Measurements from ENCODE around the gene SCARB1.

SCARB1 gene

DNA sequence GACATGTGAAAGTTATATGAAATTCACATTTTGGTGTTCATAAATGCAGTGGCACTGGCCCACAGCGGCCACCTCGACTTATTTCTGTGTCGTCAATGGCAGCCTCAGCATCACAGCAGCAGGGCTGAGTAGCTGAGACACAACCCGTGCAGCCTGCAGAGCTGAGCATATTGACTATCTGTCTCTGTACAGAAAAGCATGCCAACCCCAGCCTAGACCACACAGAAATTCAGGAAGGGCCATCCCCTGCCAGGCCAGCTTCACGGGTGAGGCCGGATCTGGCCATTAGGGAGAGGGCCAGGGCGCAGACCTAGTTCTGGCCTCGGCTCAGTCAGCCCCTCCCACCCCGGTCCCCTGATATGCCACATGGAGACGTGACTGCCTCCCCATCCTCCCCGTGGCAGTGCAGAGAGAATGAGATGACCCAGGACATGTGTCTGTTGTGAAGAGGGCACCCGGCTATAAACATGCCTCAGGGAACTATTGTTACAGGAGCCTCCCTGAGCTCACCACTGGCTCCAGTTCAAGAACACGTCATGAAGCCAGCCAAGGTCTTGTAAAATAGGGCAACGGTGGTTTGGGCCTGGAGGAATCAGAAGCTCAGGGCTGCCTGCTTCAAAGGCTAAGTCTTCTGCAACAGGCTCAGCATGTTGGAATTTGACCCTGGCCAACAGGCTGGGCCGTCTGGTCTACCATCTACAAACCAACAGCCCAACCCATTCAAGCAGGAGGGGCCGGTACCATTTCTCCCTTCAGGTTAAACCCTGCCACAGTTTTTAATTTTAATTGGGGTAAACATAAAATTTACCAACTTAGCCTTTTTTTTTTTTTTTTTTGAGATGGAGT, 25.5 kb downstream of the SCARB1 start:
- DNase-seq, result no peak

DNA sequence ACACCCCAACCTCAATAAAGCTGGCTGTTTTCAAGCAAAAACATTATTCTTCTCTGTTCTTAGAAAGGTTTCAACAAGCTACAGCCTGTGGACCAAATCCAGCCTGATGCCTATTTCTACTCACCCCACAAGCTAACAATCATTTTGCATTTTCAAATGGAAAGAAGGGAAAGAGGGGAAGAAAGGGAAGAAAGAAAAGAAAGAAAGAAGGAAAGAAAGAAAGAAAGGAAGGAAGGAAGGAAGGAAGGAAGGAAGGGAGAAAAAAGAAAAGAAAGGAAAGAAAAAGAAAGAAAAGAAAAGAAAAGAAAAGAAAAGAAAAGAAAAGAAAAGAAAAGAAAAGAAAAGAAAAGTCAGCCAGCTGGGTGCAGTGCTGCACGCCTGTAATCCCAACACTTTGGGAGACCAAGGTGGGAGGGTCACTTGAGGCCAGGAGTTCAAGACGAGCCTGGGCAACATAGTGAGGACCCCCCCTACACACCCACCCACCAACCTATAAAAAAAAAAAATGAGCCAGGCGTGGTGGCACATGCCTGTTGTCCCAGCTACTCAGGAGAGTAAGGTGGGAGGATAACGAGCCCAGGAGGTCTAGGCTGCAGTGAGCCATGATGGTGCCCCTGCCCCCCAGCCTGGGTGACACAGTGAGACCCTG, 26.3 kb downstream of the SCARB1 start:
- DNase-seq, result no peak

DNA sequence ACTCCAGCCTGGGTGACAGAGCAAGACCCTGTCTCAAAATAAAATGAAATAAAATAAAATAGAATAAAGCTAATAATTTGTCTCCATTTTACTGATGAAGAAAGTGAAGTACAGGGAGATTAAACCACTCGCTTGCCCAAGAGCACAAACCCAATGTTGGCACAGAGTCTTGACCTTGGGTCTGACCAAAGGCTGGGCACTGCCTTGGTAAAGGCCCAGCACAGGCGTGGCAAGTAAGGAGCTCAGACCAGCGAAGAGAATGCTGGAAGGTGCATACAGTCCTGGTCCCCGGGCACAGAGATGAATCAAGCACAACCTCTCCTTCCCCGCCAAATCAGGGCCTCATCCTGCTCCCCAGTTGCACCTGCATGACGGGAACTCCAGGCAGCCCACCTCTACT, 26.9 kb downstream of the SCARB1 start:
- no peak for DNase-seq

DNA sequence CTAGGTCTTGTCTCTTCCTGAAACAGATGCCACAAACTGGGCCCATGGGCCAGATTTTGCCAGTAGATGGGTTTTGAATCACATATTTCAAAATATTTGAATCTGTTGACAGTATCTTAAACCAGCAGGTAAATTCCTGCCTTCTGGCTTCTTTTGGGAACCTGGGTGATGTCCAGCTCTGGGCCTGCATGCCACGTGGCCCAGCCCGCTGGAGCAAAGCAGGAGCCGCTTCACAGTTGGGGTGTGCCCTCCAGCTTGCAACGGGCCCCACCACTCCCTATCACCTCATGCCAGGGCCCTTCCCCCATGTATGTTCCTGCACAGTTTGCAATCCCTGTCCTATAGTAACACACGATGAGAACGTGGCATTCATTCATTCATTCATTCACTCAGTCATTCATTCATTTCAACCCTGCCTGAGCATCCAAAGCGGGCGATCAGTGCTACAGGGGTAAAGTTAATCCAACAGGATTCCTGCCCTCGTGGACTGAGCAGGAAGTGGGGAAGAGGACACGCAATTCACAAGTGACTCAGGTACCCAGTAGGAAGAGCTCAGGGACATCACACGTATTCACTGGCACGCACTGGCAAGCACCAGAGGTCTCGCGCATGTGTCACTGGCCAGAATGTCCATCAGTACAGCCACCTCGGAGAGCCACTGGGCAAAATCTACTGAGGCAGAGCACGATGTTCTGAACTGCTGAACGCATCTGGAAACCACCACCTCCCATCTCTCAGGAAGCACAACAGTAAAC, 27.8 kb downstream of the SCARB1 start:
- no peak for DNase-seq

DNA sequence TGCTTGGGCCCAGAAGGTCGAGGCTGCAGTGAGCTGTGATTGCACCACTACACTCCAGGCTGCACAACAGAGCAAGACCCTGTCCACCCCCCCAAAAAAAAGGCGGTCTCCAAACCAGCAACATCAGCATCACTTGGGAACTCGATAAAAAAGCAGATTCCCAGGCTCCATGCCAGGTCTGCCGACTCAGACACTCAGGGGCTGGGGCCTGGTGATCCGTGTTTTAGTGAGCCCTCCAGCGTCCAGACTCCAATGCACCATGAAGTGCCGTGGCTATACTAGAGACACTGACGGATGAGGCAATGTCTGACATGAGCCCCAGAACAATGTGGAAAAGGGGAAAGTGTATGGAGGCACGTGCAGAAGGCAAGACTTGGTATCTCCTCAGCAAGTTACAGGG, 28.8 kb downstream of the SCARB1 start:
- DNase-seq, result no peak

DNA sequence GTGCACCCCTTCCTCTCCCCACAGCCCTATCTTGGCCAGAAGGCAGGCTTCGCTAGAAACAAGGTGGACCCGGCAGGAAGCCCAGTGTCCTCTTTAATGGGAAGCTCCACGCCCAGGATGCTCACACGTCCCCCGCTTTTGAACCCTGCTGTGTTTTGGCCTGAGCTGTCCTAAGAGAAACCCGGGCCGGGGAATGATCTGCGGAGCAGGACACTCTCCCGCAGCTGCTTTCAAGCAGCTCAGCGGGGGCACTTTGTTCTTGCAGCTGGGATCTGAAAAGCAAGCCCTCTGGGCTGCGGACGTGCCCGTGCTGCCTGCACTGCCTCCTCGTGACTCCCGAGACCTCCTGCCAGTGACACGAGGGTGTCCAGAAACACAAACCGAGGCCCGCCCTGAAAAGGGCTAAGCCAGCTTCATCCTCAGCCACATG, 30.0 kb downstream of the SCARB1 start:
- DNase-seq, result no peak

DNA sequence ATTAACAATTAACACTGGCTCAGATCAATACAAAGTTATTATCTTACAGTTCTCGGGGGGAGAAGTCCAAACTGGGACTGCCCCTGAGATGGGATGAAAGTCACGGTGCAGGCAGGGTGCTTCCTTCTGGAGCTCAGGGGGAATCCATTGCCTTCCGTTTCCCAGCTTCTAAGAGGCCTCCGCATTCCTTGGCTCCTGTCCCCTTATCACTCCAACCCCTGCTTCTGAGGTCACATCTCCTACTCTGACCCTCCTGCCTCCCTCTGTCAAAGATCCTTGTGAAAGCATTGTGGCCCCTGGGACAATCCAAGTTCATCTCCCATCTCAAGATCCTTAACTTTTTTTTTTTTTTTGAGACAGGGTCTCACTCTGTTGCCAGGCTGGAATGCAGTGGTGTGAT, 30.8 kb downstream of the SCARB1 start:
- no peak for DNase-seq

DNA sequence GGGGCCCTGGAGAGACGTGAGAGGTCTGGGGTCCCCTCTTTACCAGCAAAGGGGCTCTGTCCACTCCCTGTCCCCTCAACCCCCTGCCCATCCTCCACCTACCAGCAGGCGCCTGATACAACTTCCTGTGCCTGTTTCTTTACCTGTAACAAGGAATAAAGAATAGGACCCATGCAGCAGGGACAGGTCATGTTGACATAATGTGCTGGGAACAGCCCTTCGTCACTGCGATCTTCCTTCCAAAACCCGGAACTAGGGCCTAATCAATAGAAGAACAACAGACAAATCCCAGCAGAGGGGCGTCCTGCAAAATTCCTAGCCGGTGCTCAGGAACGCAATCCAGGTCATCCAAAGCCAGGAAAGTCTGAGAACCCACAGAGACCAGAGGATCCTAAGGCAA, 32.1 kb downstream of the SCARB1 start:
- DNase-seq, result no peak

DNA sequence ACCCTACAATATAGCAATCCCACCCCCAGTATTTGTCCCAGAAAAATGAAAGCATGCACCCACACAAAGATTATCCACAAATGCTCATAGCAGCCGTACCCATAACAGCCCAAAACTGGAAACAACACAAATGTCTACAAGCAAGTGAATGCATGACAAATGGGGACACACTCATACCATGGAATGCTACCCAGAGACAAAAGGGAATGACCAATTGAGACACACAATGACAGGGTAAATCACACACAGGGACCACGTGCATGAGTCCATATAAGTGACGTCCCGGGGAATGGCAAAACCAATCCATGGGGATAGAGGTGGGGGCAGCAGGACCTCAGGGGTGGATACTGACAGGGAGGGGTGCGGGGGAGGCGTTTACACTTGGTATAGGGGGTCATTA, 33.4 kb downstream of the SCARB1 start:
- DNase-seq, result no peak

DNA sequence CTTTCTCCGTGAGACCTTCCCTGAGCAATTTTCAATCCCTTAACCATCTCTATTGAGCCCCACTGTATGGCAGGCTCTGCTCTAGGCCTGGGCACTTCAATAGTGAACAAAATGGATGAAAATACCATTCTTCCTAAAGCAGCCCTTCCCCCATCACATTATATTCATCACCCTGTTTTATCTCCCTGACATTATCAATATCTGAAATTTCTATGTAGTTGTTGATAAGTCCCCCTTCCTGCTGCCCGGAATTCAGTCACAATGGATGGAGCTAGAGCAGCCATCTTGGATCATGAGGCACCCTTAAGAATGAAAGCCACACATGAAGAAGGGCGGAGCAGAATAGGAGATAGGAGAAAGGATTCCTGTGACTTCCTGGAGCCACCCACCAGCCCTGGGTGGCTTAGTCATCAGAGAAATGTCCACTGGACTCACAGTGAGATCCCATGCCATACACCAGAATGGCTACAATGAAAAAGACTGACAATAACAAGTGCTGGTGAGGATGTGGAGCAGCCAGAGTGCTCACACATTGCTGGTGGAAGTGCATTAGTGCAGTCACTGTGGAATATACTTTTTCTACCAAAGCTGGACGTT, 33.9 kb downstream of the SCARB1 start:
- DNase-seq, result no peak

DNA sequence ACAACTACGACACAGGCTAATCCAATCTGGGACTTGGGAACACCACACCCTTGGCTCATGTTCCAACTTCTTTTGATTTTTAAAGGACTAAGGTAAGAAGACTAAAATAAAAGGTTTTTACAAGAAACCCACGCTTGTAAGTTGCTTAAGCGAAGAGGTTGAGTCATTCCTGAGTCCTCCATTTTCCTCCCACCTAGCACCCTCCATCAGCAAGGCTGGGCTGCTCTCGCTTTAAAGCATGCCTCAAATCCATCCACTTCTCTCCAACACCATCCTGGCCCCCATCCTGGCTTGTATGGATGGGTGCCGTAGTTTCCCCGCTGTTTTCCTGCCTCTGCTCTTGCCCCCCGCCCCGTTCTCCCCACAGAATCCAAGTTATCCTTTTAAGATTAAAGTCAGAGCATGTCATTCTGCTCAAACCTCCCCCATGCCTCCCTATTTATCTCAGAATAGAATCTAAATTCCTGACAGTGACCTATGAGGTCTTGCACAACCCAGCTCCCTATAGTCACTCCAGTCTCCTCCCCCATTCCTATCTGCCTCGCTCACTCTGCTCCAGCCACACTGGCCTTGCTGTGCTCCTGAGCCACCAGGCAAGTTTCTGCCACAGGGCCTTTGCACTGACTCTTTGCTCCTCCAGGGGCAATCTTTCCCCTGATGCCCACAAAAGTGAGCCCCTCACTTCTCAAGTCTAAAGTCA, 34.5 kb downstream of the SCARB1 start:
- DNase-seq, result no peak

DNA sequence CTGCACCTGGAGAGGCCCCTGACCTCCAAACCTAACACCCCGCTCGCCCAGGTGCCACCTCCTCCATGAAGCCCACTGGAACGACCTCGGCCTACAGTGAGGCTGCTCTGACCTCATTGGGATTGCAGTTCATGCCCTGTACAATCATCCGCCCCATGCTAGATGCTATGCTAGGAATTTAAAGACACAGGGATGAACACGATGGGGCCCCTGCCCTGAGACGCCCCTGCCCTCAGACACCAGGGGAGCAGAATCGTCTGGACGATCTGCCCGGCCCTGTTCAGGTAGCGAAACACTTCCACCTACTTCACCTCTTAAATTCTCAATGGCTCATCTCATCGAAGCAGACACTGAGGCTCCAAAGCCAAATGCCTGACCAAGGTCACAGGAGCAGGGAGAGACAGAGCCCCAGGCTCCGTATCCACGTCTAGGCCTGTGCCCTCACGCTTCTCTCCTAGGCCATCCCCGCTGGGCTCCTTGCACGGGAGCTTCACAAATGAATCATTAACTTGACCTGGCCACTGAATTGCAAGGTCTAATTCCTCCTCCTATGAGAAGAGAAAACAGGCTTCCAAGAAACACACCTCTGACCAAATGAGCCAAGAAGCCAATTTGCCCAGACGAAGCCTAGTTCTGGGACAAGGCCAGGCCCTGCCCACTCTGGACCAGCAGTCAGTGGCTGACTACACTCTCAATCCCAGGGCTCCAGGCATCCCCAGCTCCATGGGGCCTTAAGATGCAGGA, 35.2 kb downstream of the SCARB1 start:
- no peak for DNase-seq

DNA sequence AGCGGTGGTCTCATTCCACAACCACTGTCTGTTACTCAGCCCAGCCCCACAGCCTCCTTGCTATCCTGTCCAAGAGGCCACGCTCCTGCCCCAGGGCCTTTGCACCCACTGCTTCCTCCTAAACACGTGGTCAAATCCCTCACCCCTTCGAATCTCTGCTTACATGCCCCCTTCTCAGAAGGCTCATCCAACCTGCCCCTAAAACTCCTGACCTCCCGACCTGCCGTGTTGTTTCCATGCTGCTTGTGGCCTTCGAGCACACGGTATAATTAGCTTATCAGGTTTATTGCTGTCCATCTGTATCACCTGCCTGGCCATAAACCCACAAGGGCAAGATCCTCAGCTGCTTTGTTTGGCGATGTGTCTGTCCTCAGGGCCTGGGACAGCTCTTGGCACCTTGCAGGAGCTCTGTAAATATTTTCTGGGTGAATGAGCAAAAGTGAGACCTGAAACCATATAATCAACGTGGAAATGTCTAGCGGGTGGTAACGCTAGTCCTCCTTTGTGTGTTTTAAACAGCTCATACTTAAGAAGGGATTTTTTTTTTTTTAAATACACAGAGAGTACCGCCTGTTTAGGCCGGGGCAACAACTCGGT, 36.0 kb downstream of the SCARB1 start:
- no peak for DNase-seq

DNA sequence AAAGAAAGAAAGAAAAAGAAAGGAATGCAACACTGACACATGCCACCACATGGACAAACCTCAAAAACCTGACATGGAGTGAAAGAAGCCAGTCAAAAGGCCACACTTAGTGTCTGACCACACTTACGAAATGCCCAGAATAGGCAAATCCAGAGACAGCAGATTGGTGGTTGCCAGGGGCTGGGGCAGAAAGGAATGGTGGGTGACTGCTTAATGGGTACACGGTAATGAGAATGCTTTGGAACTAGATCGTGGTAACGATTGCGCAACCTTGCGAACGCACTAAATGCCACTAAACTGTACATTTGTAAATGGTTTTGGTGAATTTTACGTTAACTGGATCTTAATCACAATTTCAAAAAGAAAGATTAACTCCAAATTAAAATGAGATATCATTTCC, 39.5 kb downstream of the SCARB1 start:
- no peak for DNase-seq

DNA sequence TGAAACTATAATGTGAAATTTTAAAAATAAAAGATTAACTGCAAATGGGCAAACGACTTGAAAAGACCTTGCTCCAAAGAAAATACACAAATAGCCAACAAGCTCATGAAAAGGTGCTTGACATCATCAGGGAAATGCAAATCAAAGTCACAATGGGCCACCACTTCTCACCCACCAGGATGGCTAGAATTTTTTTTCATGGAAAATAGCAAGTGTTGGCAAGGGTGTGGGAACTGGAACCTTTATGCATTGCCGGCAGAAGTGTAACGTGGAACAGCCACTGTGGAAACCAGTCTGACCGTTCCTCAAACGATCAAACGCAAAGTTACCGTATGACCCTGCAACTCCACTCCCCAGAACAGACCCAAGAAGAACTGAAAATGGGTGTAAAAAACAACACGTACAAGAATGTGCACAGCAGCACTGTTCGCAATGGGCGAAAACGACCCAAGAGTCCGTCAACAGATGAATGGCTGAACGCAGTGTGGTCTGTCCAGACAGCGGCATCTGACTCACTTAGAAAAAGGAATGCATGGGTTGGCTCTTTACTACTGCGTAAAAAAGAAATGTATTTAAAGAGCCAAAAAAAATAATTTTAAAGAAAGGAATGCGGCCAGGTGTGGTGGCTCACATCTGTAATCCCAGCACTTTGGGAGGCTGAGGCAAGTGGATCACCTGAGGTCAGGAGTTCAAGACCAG, 40.2 kb downstream of the SCARB1 start:
- no peak for DNase-seq

DNA sequence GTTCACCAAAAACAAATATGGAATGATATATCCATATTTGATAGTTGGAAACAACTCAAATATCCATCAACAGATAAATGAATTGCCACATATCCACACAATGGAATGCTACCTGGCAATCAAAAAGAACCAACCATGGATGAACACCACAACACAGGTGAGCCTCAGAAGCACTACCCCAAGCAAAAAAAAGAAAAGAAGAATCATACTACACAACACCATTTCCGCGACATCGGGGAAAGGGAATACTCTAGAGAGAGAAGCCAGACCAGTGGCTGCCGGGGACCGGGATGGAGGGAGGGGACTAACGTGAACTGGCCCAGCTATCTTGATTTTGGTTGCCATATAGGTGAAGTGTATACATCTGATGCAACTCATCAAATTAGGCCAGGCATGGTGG, 41.4 kb downstream of the SCARB1 start:
- DNase-seq, result no peak

DNA sequence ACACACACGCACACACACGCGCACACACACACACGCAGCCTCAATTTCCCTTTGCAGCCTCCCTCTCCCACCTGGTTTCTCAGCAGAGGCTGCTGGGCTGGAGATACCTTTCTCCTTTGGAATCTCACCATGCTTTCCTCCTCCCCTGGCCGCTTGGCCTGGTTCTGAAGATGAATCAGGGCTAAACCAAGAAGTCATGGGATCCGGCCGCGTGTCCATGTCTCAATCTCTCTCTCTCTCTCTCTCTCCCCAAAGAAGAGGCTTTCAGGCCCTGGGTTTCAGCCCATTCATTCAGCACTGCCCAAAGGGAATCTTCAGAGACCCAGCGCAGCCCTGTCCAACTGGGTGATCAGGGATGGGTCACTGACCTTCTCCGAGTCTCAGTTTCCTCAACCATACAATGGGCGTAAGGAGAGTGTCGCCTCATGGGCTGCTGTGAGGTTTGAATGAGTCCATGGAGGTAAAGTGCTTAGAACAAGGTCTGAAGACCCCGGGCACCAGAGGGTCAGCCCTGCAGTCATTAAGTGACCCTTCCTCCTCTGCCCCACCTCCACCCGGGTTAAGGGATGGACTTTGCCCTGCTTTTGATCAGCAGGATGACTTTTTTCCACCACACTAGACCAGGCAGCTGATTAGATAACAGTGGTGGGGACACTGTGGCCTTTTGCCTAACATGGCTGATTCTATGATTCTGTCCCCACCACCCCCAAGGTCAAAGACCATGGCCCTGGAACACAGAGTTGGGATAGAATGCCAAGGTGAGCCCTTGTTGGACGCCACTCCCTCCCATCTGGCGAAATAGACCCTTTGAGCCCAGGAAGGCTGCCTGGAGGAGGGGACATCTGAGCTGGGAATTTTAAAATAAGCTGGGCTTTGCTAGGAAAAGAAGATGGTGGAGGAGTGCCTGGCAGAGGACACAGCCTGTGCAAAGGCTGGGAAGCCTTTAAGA, 42.1 kb downstream of the SCARB1 start:
- DNase-seq, result no peak

DNA sequence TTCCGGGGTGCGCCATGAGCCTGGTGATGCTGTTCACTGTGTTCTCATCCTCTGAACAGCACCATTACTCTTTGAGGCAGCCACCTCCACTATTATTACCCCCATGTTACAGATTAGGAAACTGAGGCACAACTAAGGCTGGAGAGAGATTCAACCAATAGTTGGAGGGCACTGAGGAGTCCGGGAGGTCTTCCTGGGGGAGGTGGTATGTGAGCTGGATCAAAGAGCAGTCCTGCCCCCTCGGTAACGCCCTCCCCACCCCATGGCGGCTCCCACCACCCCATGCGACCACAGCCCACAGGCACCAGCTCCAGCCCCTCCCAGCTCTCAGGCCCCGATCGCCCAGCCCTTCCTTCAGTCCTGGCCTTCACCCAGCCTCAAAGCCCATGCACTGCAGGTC, 43.5 kb downstream of the SCARB1 start:
- DNase-seq, result no peak

DNA sequence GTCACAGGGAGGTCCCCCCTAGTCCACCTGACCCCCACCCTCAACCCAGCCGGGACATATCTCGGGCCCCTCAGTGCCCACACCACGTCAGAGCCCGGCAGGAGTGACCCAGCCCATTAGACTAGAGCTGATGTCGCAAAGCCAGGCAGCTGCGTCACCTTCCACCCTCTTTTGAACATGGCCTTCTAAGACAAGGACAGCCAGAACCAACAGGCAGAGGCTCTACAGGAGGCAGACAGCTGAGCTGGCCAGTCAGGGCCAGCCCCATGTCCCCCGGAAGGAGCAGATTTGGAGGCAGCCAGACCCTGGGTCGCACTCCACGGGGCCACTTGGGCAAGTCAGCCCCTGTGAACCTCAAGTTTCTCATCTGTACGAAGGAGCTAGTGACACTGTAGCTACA, 44.1 kb downstream of the SCARB1 start:
- no peak for DNase-seq

DNA sequence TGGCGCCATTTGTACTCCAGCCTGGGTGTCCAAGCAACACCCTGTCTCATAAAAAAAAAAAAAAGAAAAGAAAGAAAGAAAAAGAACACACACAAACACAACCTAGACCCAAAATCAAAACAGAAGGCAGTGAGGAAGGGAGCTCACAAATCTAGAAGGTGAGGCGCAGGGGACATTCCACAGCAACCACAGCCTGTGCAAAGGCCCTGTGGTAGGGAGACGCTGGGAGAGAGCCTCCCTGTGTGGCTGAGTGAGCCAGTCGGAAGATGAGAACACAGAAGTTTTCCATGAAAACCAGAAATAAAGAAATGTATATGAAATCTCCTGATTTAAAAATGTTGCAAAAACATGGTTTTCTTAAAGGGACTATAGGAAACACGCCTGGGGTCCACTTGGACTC, 44.6 kb downstream of the SCARB1 start:
- DNase-seq, result no peak

Measured in activated T-cell treated with anti-CD3 and anti-CD28 coated beads for 4 hours (primary cell).